Neural cell (in vitro differentiated cells): ENCODE measurements around the gene PMEPA1.

ENCODE experiments used
- CTCF ChIP-seq: fragments of 450-650 bp; IDR thresholded peaks from 2 replicates; pipeline ENCODE4 v1.5.1; 2014; ENCODE audit warnings: antibody characterized with exemption, mild to moderate bottlenecking, moderate library complexity; ENCODE audit not compliant: poor library complexity, severe bottlenecking
- EP300 ChIP-seq: fragments of 450-650 bp; conservative IDR thresholded peaks from 2 replicates; pipeline ENCODE4 v1.6.1; 2014; ENCODE audit warnings: antibody characterized with exemption, mild to moderate bottlenecking, moderate library complexity; ENCODE audit not compliant: poor library complexity, severe bottlenecking
- EZH2 ChIP-seq: fragments of 200-600, 300-800 bp; shearing (Covaris generic), sonication (generic); IDR thresholded peaks from 2 replicates; pipeline ENCODE4 v1.6.1; 2014; ENCODE audit warnings: antibody characterized with exemption, low read length, borderline replicate concordance, mild to moderate bottlenecking; ENCODE audit not compliant: insufficient read depth, poor library complexity, severe bottlenecking
- MXI1 ChIP-seq: fragments of 450-650 bp; conservative IDR thresholded peaks from 2 replicates; pipeline ENCODE4 v1.6.1; 2014; ENCODE audit warnings: antibody characterized with exemption, mild to moderate bottlenecking; ENCODE audit not compliant: poor library complexity, severe bottlenecking
- POLR2AphosphoS5 ChIP-seq: IDR thresholded peaks from 2 replicates; pipeline ENCODE4 v1.6.1; 2012
- RAD21 ChIP-seq: fragments of 450-650 bp; conservative IDR thresholded peaks from 2 replicates; pipeline ENCODE4 v1.6.1; 2014; ENCODE audit warnings: antibody characterized with exemption, mild to moderate bottlenecking, moderate library complexity
- REST ChIP-seq: IDR thresholded peaks from 2 replicates; pipeline ENCODE4 v1.6.1; 2012; ENCODE audit warnings: borderline replicate concordance
- SMC3 ChIP-seq: fragments of 450-650 bp; conservative IDR thresholded peaks from 2 replicates; pipeline ENCODE4 v1.6.1; 2014; ENCODE audit warnings: antibody characterized with exemption, mild to moderate bottlenecking, moderate library complexity; ENCODE audit not compliant: poor library complexity
- TAF1 ChIP-seq: IDR thresholded peaks from 2 replicates; pipeline ENCODE4 v1.6.1; 2012; ENCODE audit warnings: low read depth

GRCh38 chr20:57746832-57747404, 37.1 kb upstream of the PMEPA1 start:
- TF ChIP-seq CTCF (no peak), POLR2AphosphoS5 (no peak), RAD21 (no peak), SMC3 (no peak), EP300 (no peak), REST (no peak), TAF1 (no peak), MXI1 (no peak), EZH2 (no peak)
